Neuronal stem cell (in vitro differentiated cells): ENCODE data around the gene RPS15A.
"Not testable (repeated sequence)": the region's sequence is repeated elsewhere in the genome, so short reads cannot be mapped to it uniquely, and the experiment has no call there.

Experiments
- DNase-seq: peaks from one replicate; pipeline ENCODE4 v3.0.0-alpha.2; 2013; ENCODE audit warnings: low spot score
- H2AFZ ChIP-seq: one replicate; pipeline ENCODE4 v1.6.1; 2013; ENCODE audit warnings: mild to moderate bottlenecking, low read length, inconsistent platforms
- H2AK5ac ChIP-seq: 2 replicates; pipeline ENCODE4 v1.6.1; 2013; ENCODE audit warnings: low read depth, mild to moderate bottlenecking, inconsistent platforms, low read length, moderate library complexity, mixed read lengths
- H2BK120ac ChIP-seq: 2 replicates; pipeline ENCODE4 v1.6.1; 2013; ENCODE audit warnings: low read depth, mild to moderate bottlenecking, inconsistent platforms, low read length, moderate library complexity, mixed read lengths
- H2BK12ac ChIP-seq: one replicate; pipeline ENCODE4 v1.6.1; 2013; ENCODE audit warnings: low read length, inconsistent platforms
- H2BK15ac ChIP-seq: 2 replicates; pipeline ENCODE4 v1.6.1; 2013; ENCODE audit warnings: mild to moderate bottlenecking, low read length, inconsistent platforms, mixed read lengths
- H2BK5ac ChIP-seq: one replicate; pipeline ENCODE4 v1.6.1; 2013; ENCODE audit warnings: inconsistent platforms, mild to moderate bottlenecking, low read length, moderate library complexity
- H3K14ac ChIP-seq: one replicate; pipeline ENCODE4 v1.6.1; 2013; ENCODE audit warnings: low read length, inconsistent platforms
- H3K18ac ChIP-seq: 2 replicates; pipeline ENCODE4 v1.6.1; 2013; ENCODE audit warnings: low read length, inconsistent platforms
- H3K23ac ChIP-seq: 2 replicates; pipeline ENCODE4 v1.6.1; 2013; ENCODE audit warnings: low read depth, mild to moderate bottlenecking, mixed read lengths, low read length, inconsistent platforms; ENCODE audit not compliant: poor library complexity
- H3K27ac ChIP-seq: replicated peaks from 3 replicates; pipeline ENCODE4 v1.5.1; 2013; ENCODE audit warnings: low read length, inconsistent platforms
- H3K27me3 ChIP-seq, 3 experiments: 2 replicates each; pipeline ENCODE4 v1.6.1; 2013; ENCODE audit warnings: low read length in 3 of 3, mild to moderate bottlenecking in 2 of 3, inconsistent platforms in 1 of 3, low read depth in 1 of 3, mixed read lengths in 1 of 3, moderate library complexity in 1 of 3; ENCODE audit not compliant: control insufficient read depth in 3 of 3, insufficient read depth in 3 of 3
- H3K36me3 ChIP-seq, 2 donors: replicated peaks in 1 of 2; 2 replicates each; pipeline ENCODE4 v1.6.1; 2013; ENCODE audit warnings: low read length in 2 of 2; ENCODE audit not compliant: control insufficient read depth in 2 of 2, insufficient read depth in 2 of 2
- H3K4ac ChIP-seq: 2 replicates; pipeline ENCODE4 v1.6.1; 2013; ENCODE audit warnings: inconsistent platforms, mild to moderate bottlenecking, low read length, moderate library complexity
- H3K4me1 ChIP-seq, 2 donors: 1 replicate in 1 of 2; 2 replicates in 1 of 2; pipeline ENCODE4 v1.6.1; 2013; ENCODE audit warnings: low read length in 2 of 2, low read depth in 1 of 2; ENCODE audit not compliant: control insufficient read depth in 2 of 2, insufficient read depth in 1 of 2
- H3K4me2 ChIP-seq: one replicate; pipeline ENCODE4 v1.6.1; 2013; ENCODE audit warnings: mild to moderate bottlenecking, low read length, inconsistent platforms; ENCODE audit not compliant: insufficient read depth, poor library complexity, severe bottlenecking
- H3K4me3 ChIP-seq, 2 donors: 2 replicates each; pipeline ENCODE4 v1.5.1; 2013; ENCODE audit warnings: low read length in 2 of 2, mild to moderate bottlenecking in 2 of 2, inconsistent platforms in 1 of 2, moderate library complexity in 1 of 2
- H3K79me1 ChIP-seq: one replicate; pipeline ENCODE4 v1.6.1; 2013; ENCODE audit warnings: low read depth, mild to moderate bottlenecking, inconsistent platforms, low read length, moderate library complexity
- H3K9ac ChIP-seq: one replicate; pipeline ENCODE4 v1.6.1; 2013; ENCODE audit warnings: mild to moderate bottlenecking, low read depth, low read length, inconsistent platforms; ENCODE audit not compliant: poor library complexity
- H3K9me3 ChIP-seq, 2 donors: replicated peaks in 1 of 2; 2 replicates each; pipeline versions ENCODE3 to v1.6.1; 2013; ENCODE audit warnings: low read length in 2 of 2, mild to moderate bottlenecking in 2 of 2, inconsistent platforms in 1 of 2, low read depth in 1 of 2, mixed read lengths in 1 of 2, moderate library complexity in 1 of 2; ENCODE audit not compliant: control insufficient read depth in 2 of 2, insufficient read depth in 1 of 2
- H4K8ac ChIP-seq: one replicate; pipeline ENCODE4 v1.6.1; 2013; ENCODE audit warnings: low read depth, mild to moderate bottlenecking, inconsistent platforms, low read length, moderate library complexity
- H4K91ac ChIP-seq: one replicate; pipeline ENCODE4 v1.6.1; 2013; ENCODE audit warnings: low read length, low read depth, mild to moderate bottlenecking, inconsistent platforms; ENCODE audit not compliant: poor library complexity
- WGBS, 2 donors: extraction: QIAGEN DNeasy Blood & Tissue Kit; methylation state at CpG; one replicate each; pipeline ENCODE4 v1.1.7; 2013; ENCODE audit warnings: missing lambda C conversion rate in 2 of 2, mixed read lengths in 1 of 2; ENCODE audit not compliant: insufficient read length in 2 of 2, insufficient replicate concordance in 1 of 2; ENCODE audit errors: extremely low coverage in 2 of 2; 5-methylcytosine and 5-hydroxymethylcytosine counted together

Gene RPS15A

DNA sequence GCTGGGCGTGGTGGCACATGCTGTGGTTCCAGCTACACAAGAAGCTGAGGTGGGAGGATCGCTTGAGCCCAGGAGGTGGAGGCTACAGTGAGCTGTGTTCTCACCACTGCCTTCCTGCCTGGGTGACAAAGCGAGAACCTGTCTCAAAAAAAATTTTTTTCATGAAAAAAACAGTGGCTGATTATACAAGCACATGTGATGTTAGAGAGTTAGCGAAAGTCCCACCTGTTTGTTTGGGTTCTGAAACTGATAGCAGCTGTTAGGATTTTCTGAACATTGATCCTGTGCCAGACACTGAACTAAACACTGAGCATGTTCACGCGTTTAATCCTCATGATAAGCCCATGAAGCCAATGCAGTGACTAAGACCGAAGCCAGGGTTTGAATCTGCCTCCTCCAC, 22.9 kb downstream of the RPS15A start:
- H4K8ac ChIP-seq, H3K23ac ChIP-seq, H3K79me1 ChIP-seq, H3K14ac ChIP-seq, H2BK120ac ChIP-seq, H3K4me2 ChIP-seq, H3K27me3 ChIP-seq, H2BK15ac ChIP-seq, H3K18ac ChIP-seq, H2AK5ac ChIP-seq, DNase-seq, H2AFZ ChIP-seq, H4K91ac ChIP-seq, H3K4me1 ChIP-seq, H2BK12ac ChIP-seq, H3K4me3 ChIP-seq, H3K4ac ChIP-seq, H3K9ac ChIP-seq, H3K36me3 ChIP-seq, H3K9me3 ChIP-seq, H2BK5ac ChIP-seq, H3K27ac ChIP-seq: not testable (repeated sequence)
- WGBS, 2 donors = no CpG with 5 or more reads among the region's 7 CpGs

DNA sequence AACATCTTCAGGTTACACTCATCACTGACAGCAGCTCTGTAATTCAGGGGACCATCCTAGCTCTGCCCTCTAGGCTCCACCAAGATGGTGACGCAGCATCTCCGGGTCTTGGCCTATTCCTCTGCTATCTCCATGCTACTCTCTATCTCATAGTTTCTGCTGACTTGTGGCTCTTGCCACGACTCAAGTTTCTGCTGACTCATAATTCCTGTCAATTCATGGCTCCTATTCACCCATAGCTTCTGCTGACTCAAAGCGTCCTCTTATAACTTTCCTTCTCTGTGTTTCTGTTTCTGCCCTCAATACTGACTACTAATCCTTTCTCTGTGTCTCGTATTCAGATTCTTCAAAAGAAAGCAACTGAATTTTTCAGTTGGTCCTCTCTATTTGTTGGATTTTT, 27.4 kb downstream of the RPS15A start:
- H3K14ac ChIP-seq, DNase-seq, H2BK5ac ChIP-seq, H4K8ac ChIP-seq, H3K27me3 ChIP-seq, H2BK15ac ChIP-seq, H3K4me1 ChIP-seq, H2BK12ac ChIP-seq, H3K4ac ChIP-seq, H3K9me3 ChIP-seq, H3K36me3 ChIP-seq, H3K79me1 ChIP-seq, H3K23ac ChIP-seq, H3K18ac ChIP-seq, H2AFZ ChIP-seq, H2BK120ac ChIP-seq, H3K4me2 ChIP-seq, H4K91ac ChIP-seq, H3K27ac ChIP-seq, H3K4me3 ChIP-seq, H3K9ac ChIP-seq, H2AK5ac ChIP-seq: not testable (repeated sequence)
- no CpG with 5 or more reads among the region's 5 CpGs for WGBS, 2 donors

DNA sequence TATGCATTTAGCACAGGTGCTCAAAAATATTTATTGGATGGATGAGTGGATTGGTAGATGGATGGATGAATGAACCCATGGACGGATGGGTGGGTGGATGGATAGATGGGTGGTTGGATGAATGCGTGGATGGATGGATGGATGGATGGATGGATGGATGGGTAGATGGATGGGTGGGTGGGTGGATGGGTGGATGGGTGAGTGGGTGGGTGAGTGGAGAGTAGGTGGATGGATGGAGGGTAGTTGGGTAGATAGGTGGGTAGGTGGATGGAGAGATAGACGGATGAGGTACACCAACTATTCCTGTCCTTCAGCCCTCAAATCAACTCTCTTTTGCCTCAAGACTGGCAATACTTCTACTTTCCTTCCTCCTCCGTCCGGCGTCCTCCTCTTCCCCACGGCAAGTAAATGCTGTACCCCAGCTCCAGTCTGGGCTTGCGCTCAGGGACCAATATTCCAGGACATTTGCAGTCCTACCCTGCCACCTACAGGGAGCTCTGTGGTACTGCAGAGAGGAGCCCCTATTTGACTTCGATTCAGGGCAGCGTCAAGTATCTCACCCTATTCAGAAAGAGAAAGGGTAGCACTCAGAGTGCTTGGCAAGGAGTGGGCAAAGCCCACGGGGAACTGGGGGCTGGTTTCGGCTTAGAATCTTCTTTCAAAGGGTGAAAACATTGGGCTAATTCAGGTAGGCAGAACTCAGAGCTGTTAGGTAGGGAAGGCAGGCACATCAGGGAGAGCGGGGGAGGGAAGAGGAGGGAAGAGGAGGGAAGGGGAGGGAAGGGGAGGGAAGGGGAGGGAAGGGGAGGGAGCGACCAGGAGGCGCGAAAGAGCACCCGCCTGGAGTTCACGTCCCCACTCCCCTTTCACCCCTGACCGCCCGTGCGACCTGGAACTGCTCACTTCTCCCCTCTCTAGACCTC, 30.3 kb downstream of the RPS15A start:
- not testable (repeated sequence) for H3K14ac ChIP-seq, H2BK15ac ChIP-seq, H3K23ac ChIP-seq, H3K79me1 ChIP-seq, H3K4me3 ChIP-seq, H3K9ac ChIP-seq, H2BK120ac ChIP-seq, H3K4ac ChIP-seq, H4K91ac ChIP-seq, H2AFZ ChIP-seq, DNase-seq, H3K9me3 ChIP-seq, H2BK12ac ChIP-seq, H2BK5ac ChIP-seq, H4K8ac ChIP-seq, H3K4me2 ChIP-seq, H3K36me3 ChIP-seq, H3K18ac ChIP-seq, H3K27ac ChIP-seq, H3K27me3 ChIP-seq, H3K4me1 ChIP-seq, H2AK5ac ChIP-seq
- WGBS, 2 donors = no CpG with 5 or more reads among the region's 21 CpGs

DNA sequence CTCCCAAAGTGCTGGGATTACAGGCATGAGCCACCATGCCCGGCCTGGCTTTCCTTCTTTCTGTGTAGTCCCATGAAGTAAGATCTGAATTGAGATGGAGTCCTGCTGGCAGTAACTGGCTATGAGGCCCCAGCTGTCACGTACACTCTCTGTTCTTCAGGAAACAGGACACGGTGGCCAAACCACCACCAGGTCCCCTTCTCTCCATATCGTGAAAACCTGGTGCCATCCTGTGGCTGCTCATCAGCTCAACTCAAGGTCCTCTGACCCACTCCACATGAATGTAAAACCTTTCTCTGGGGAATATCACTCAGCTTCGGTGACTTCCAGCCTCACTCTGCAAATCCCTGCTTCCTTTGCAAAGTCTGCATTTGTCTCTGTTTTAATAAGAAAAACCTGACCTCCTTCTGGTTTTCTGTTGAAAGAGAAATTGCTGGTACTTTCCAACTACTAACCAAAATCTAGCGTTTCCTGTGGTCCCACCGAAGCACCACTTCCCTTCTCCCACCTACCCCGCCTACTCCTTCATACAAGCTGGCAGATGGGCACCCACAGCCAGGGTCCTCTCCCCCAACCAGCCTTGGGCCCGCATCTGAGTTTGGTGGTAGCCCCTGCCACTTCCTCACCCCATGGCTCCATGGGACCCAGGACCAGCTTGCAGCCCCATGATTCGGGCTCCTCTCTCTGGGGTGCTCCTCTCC, 32.0 kb downstream of the RPS15A start:
- not testable (repeated sequence) for H3K9me3 ChIP-seq, H3K27me3 ChIP-seq, H3K4me3 ChIP-seq, DNase-seq, H3K23ac ChIP-seq, H3K4me1 ChIP-seq, H4K91ac ChIP-seq, H2BK12ac ChIP-seq, H3K79me1 ChIP-seq, H3K36me3 ChIP-seq, H3K14ac ChIP-seq, H2BK5ac ChIP-seq, H3K4me2 ChIP-seq, H3K4ac ChIP-seq, H4K8ac ChIP-seq, H2BK15ac ChIP-seq, H2BK120ac ChIP-seq, H2AFZ ChIP-seq, H2AK5ac ChIP-seq, H3K9ac ChIP-seq, H3K27ac ChIP-seq, H3K18ac ChIP-seq
- no CpG with 5 or more reads among the region's 10 CpGs for WGBS, 2 donors
